Brain microvascular endothelial cell (primary cell): ENCODE measurements around the gene TRPT1.

Experiments used
- DNase-seq: peaks from one replicate; pipeline ENCODE4 v3.0.0-alpha.2; 2020
- H3K27ac ChIP-seq: fragments of 250-450 bp; sonication (Bioruptor Pico); 2 replicates; pipeline ENCODE4 v1.5.1; 2020; ENCODE audit warnings: mild to moderate bottlenecking, moderate library complexity
- H3K27me3 ChIP-seq: fragments of 250-450 bp; sonication (Bioruptor Pico); replicated peaks from 2 replicates; pipeline ENCODE4 v1.5.1; 2020; ENCODE audit warnings: mild to moderate bottlenecking
- H3K36me3 ChIP-seq: fragments of 250-450 bp; sonication (Bioruptor Pico); replicated peaks from 2 replicates; pipeline ENCODE4 v1.5.1; 2020; ENCODE audit warnings: mild to moderate bottlenecking
- H3K4me3 ChIP-seq: 2 replicates; pipeline ENCODE4 v1.5.1; 2011; ENCODE audit warnings: low read depth, mild to moderate bottlenecking, control low read depth, low read length, moderate library complexity
- CTCF ChIP-seq: IDR thresholded peaks from 2 replicates; pipeline ENCODE4 v1.5.1; 2011; ENCODE audit warnings: low read depth, mild to moderate bottlenecking, moderate library complexity, low read length, control low read depth, inconsistent platforms; ENCODE audit errors: missing control alignments
- in situ Hi-C: cut with HindIII; loops from 2 replicates; pipeline ENCODE4 v1.10.0; 2017; ENCODE audit warnings: low sequenced_read_pairs, low pct_ligation_motif_present

TRPT1 gene

GRCh38 chr11:64180891-64181290 lies 45.1 kb downstream of the TRPT1 start:
- no peak for DNase-seq
- in situ Hi-C loops = no loop called here
- Histone ChIP-seq H3K27ac (no peak overlapping the region), H3K36me3 (no peaks in the 10 kb centered on the region), H3K4me3 (no peak overlapping the region), H3K27me3 (no peaks in the 10 kb centered on the region)
- no peak for TF ChIP-seq CTCF

GRCh38 chr11:64178951-64179639 lies 46.9 kb downstream of the TRPT1 start:
- H3K27ac ChIP-seq = no peak overlapping the region

GRCh38 chr11:64178203-64178602 lies 47.8 kb downstream of the TRPT1 start:
- no peak for TF ChIP-seq CTCF
- no peak overlapping the region for H3K27ac ChIP-seq
- no peaks in the 10 kb centered on the region for H3K27me3 ChIP-seq
- H3K4me3 ChIP-seq = no peak overlapping the region
- no peak for DNase-seq
- in situ Hi-C loops = no loop called here
- no peaks in the 10 kb centered on the region for H3K36me3 ChIP-seq

More at GRCh38 chr11:64178951-64179639, 46.9 kb downstream of the TRPT1 start:
- in situ Hi-C loops = no loop called here
- Histone ChIP-seq H3K36me3 (no peaks in the 10 kb centered on the region), H3K27me3 (no peaks in the 10 kb centered on the region), H3K4me3 (no peak overlapping the region)
- no peak for DNase-seq
- TF ChIP-seq CTCF = no peak

GRCh38 chr11:64176751-64177150 lies 49.2 kb downstream of the TRPT1 start:
- H3K4me3 ChIP-seq = no peak overlapping the region
- H3K36me3 ChIP-seq = no peaks in the 10 kb centered on the region
- no peak for DNase-seq
- H3K27me3 ChIP-seq = no peaks in the 10 kb centered on the region
- TF ChIP-seq CTCF = no peak
- in situ Hi-C loops = no loop called here
- no peak overlapping the region for H3K27ac ChIP-seq
